Mesendoderm (in vitro differentiated cells): ENCODE measurements around the gene MYLK3. TPM values are rescaled to one million over a fixed set of nuclear protein-coding genes. Genes with fewer than 3 reads are reported as not detected.

Source experiments
- DNase-seq: peaks from one replicate; pipeline ENCODE4 v3.0.0; 2013
- H2AK5ac ChIP-seq: 2 replicates; pipeline ENCODE4 v1.6.1; 2013; ENCODE audit warnings: low read length, inconsistent platforms
- H2BK120ac ChIP-seq: 2 replicates; pipeline ENCODE4 v1.6.1; 2013; ENCODE audit warnings: low read depth, mild to moderate bottlenecking, low read length, moderate library complexity, mixed read lengths
- H2BK15ac ChIP-seq: replicated peaks from 2 replicates; pipeline ENCODE4 v1.6.1; 2013; ENCODE audit warnings: low read depth, mild to moderate bottlenecking, moderate library complexity
- H2BK5ac ChIP-seq: 2 replicates; pipeline ENCODE4 v1.6.1; 2013; ENCODE audit warnings: low read length, inconsistent platforms
- H3K18ac ChIP-seq: 2 replicates; pipeline ENCODE4 v1.6.1; 2013; ENCODE audit warnings: mild to moderate bottlenecking, low read length, mixed read lengths
- H3K23ac ChIP-seq: one replicate; pipeline ENCODE4 v1.6.1; 2013; ENCODE audit warnings: low read length
- H3K27ac ChIP-seq: 2 replicates; pipeline ENCODE4 v1.5.1; 2013; ENCODE audit warnings: low read depth, mild to moderate bottlenecking, inconsistent platforms, low read length, moderate library complexity
- H3K27me3 ChIP-seq: 2 replicates; pipeline ENCODE4 v1.6.1; 2013; ENCODE audit warnings: low read length, control low read depth, mild to moderate bottlenecking, inconsistent platforms; ENCODE audit not compliant: insufficient read depth, poor library complexity
- H3K36me3 ChIP-seq: 2 replicates; pipeline ENCODE4 v1.6.1; 2013; ENCODE audit warnings: low read length, inconsistent platforms; ENCODE audit not compliant: control insufficient read depth, insufficient read depth
- H3K4ac ChIP-seq: one replicate; pipeline ENCODE4 v1.6.1; 2013; ENCODE audit warnings: low read depth, mild to moderate bottlenecking, low read length, moderate library complexity
- H3K4me1 ChIP-seq: 2 replicates; pipeline ENCODE4 v1.6.1; 2013; ENCODE audit warnings: low read depth, low read length, inconsistent platforms; ENCODE audit not compliant: control insufficient read depth
- H3K4me2 ChIP-seq: 2 replicates; pipeline ENCODE4 v1.6.1; 2013; ENCODE audit warnings: low read length
- H3K4me3 ChIP-seq: 2 replicates; pipeline ENCODE4 v1.5.1; 2013; ENCODE audit warnings: mild to moderate bottlenecking, low read length
- H3K56ac ChIP-seq: one replicate; pipeline ENCODE4 v1.6.1; 2013; ENCODE audit warnings: low read length
- H3K79me1 ChIP-seq: 2 replicates; pipeline ENCODE4 v1.6.1; 2013; ENCODE audit warnings: low read length, inconsistent platforms
- H3K79me2 ChIP-seq: 2 replicates; pipeline ENCODE4 v1.6.1; 2013; ENCODE audit warnings: mild to moderate bottlenecking, low read length; ENCODE audit not compliant: control insufficient read depth, insufficient read depth
- H3K9ac ChIP-seq: 2 replicates; pipeline ENCODE4 v1.6.1; 2013; ENCODE audit warnings: low read length, inconsistent platforms
- H4K5ac ChIP-seq: one replicate; pipeline ENCODE4 v1.6.1; 2013; ENCODE audit warnings: low read length
- H4K8ac ChIP-seq: one replicate; pipeline ENCODE4 v1.6.1; 2013; ENCODE audit warnings: low read depth, mild to moderate bottlenecking, control low read depth, low read length, moderate library complexity
- WGBS: extraction: QIAGEN DNeasy Blood & Tissue Kit; methylation state at CpG from one replicate; pipeline ENCODE4 v1.1.7; 2013; ENCODE audit warnings: low lambda C conversion rate, missing lambda C conversion rate; ENCODE audit not compliant: insufficient coverage; ENCODE audit errors: extremely low coverage; 5-methylcytosine and 5-hydroxymethylcytosine counted together
- polyA plus RNA-seq, 2 experiments: library from polyadenylated mRNA; stranded (reverse); fragments of 200-250 nt; gene quantifications; one replicate each; pipeline ENCODE4 v1.2.3, GENCODE V29; 2013

MYLK3 gene
- polyA plus RNA-seq (2013, experiment 1 of 2) = 0.13 TPM
- 0.18 TPM for polyA plus RNA-seq (2013, experiment 2 of 2)

GRCh38 chr16:46747777-46748651 is at the start of gene MYLK3:
Gene MYLK3, minus strand, starts transcription at chr16:46748344. Its CDS starts 151 bp downstream, at chr16:46748193.
- H2BK15ac ChIP-seq = no peak within 1 kb of the TSS
- peaks cover 13% of the 10 kb centered on the region for H3K4me1 ChIP-seq
- H3K36me3 ChIP-seq = no peaks in the 10 kb centered on the region
- peak within 1 kb of the TSS; percentile 75 for H3K56ac ChIP-seq
- no peak within 1 kb of the TSS for H3K9ac ChIP-seq
- peak within 1 kb of the TSS; percentile 29 for H2BK120ac ChIP-seq
- H3K27ac ChIP-seq = peak within 1 kb of the TSS; percentile 17
- H3K4ac ChIP-seq = peak within 1 kb of the TSS; percentile 75
- peak within 1 kb of the TSS; percentile 48 for H3K23ac ChIP-seq
- DNase-seq = peak; percentile 92
- H3K79me2 ChIP-seq = no peaks in the 10 kb centered on the region
- no peaks in the 10 kb centered on the region for H3K79me1 ChIP-seq
- H2BK5ac ChIP-seq = peak within 1 kb of the TSS; percentile 83
- peak within 1 kb of the TSS; percentile 65 for H3K18ac ChIP-seq
- no CpG with 5 or more reads among the region's 25 CpGs for WGBS
- H3K27me3 ChIP-seq = no peaks in the 10 kb centered on the region
- H2AK5ac ChIP-seq = peak within 1 kb of the TSS; percentile 27
- no peak within 1 kb of the TSS for H3K4me2 ChIP-seq
- H4K8ac ChIP-seq = no peak within 1 kb of the TSS
- no peak within 1 kb of the TSS for H3K4me3 ChIP-seq
- no peak within 1 kb of the TSS for H4K5ac ChIP-seq

GRCh38 chr16:46797501-46797900 is 49.4 kb upstream of the MYLK3 start:
- no peak overlapping the region for H3K23ac ChIP-seq
- no peak overlapping the region for H4K8ac ChIP-seq
- no peak overlapping the region for H3K27ac ChIP-seq
- H3K36me3 ChIP-seq = no peaks in the 10 kb centered on the region
- H2BK15ac ChIP-seq = no peak overlapping the region
- no peak overlapping the region for H3K4me3 ChIP-seq
- no peaks in the 10 kb centered on the region for H3K79me1 ChIP-seq
- no peaks in the 10 kb centered on the region for H3K4me1 ChIP-seq
- H3K4ac ChIP-seq = no peak overlapping the region
- H2AK5ac ChIP-seq = no peak overlapping the region
- DNase-seq = no peak
- no peak overlapping the region for H3K18ac ChIP-seq
- H3K79me2 ChIP-seq = no peaks in the 10 kb centered on the region
- H3K27me3 ChIP-seq = no peaks in the 10 kb centered on the region
- no peak overlapping the region for H2BK120ac ChIP-seq
- H2BK5ac ChIP-seq = no peak overlapping the region
- no peak overlapping the region for H3K56ac ChIP-seq
- H3K9ac ChIP-seq = no peak overlapping the region
- H4K5ac ChIP-seq = no peak overlapping the region
- WGBS = no CpG with 5 or more reads among the region's 4 CpGs
- H3K4me2 ChIP-seq = no peak overlapping the region

- Histone ChIP-seq H3K23ac (no peak overlapping the region), H2AK5ac (no peak overlapping the region), H3K56ac (no peak overlapping the region), H2BK5ac (no peak overlapping the region), H2BK120ac (no peak overlapping the region), H3K36me3 (no peaks in the 10 kb centered on the region), H3K4ac (no peak overlapping the region), H3K9ac (no peak overlapping the region), H3K18ac (no peak overlapping the region), H3K27ac (no peak overlapping the region), H4K5ac (no peak overlapping the region), H3K4me2 (no peak overlapping the region), H2BK15ac (no peak overlapping the region), H4K8ac (no peak overlapping the region), H3K4me1 (no peaks in the 10 kb centered on the region), H3K79me2 (no peaks in the 10 kb centered on the region), H3K4me3 (no peak overlapping the region), H3K79me1 (no peaks in the 10 kb centered on the region), H3K27me3 (no peaks in the 10 kb centered on the region)
- no CpG with 5 or more reads among the region's 1 CpG for WGBS
- no peak for DNase-seq
Measured at GRCh38 chr16:46796764-46797269, 48.7 kb upstream of the MYLK3 start.

- Histone ChIP-seq H2BK15ac (no peak overlapping the region), H3K27me3 (no peaks in the 10 kb centered on the region), H3K18ac (no peak overlapping the region), H3K9ac (no peak overlapping the region), H4K5ac (no peak overlapping the region), H3K27ac (no peak overlapping the region), H3K4me2 (no peak overlapping the region), H2AK5ac (no peak overlapping the region), H3K56ac (no peak overlapping the region), H3K23ac (no peak overlapping the region), H3K79me2 (no peaks in the 10 kb centered on the region), H3K36me3 (no peaks in the 10 kb centered on the region), H2BK5ac (no peak overlapping the region), H3K4me3 (no peak overlapping the region), H3K79me1 (no peaks in the 10 kb centered on the region), H3K4ac (no peak overlapping the region), H4K8ac (no peak overlapping the region), H3K4me1 (no peaks in the 10 kb centered on the region), H2BK120ac (no peak overlapping the region)
- WGBS = no CpG with 5 or more reads among the region's 1 CpG
- no peak for DNase-seq
Measured at GRCh38 chr16:46793841-46794240, 45.7 kb upstream of the MYLK3 start.

GRCh38 chr16:46790599-46791270 is 42.6 kb upstream of the MYLK3 start:
- Histone ChIP-seq H2BK15ac (no peak overlapping the region), H3K79me1 (no peaks in the 10 kb centered on the region), H3K4ac (no peak overlapping the region), H3K4me1 (no peaks in the 10 kb centered on the region), H4K8ac (no peak overlapping the region), H2BK5ac (no peak overlapping the region), H3K18ac (no peak overlapping the region), H4K5ac (no peak overlapping the region), H3K9ac (peak overlapping the region; percentile 81), H3K4me3 (no peak overlapping the region), H2BK120ac (no peak overlapping the region), H3K4me2 (peak overlapping the region; percentile 76), H3K27me3 (no peaks in the 10 kb centered on the region), H3K56ac (peak overlapping the region; percentile 91), H2AK5ac (no peak overlapping the region), H3K23ac (no peak overlapping the region), H3K27ac (no peak overlapping the region), H3K79me2 (no peaks in the 10 kb centered on the region), H3K36me3 (no peaks in the 10 kb centered on the region)
- WGBS = no CpG with 5 or more reads among the region's 8 CpGs
- DNase-seq = no peak
